Naive thymus-derived CD4-positive, alpha-beta T cell (primary cell): ENCODE data around the gene ARPC2. TPM values are rescaled to one million over a fixed set of nuclear protein-coding genes. Genes with fewer than 3 reads are reported as not detected.
"Not testable (repeated sequence)": the region's sequence is repeated elsewhere in the genome, so short reads cannot be mapped to it uniquely, and the experiment has no call there.

Source experiments
- ATAC-seq: fragments of 150-1000 bp; cut with Tn5 transposase; 2 replicates; pipeline ENCODE4 v1.10.0; 2021; ENCODE audit warnings: mild to moderate bottlenecking, moderate library complexity
- CTCF ChIA-PET: fragments of 350-600 bp; sonication (Branson Sonifier 250); formaldehyde crosslinking; loops from one replicate; lab custom pipeline; 2021; ENCODE audit warnings: antibody characterized with exemption; lab: Charles Lee
- POLR2A ChIA-PET: fragments of 350-600 bp; sonication (Branson Sonifier 250); formaldehyde crosslinking; loops from one replicate; lab custom pipeline; 2021; ENCODE audit warnings: antibody characterized with exemption, inconsistent platforms; lab: Charles Lee
- DNase-seq, 9 donors: peaks; one replicate each; pipeline versions ENCODE4 v3.0.0 to v3.0.0-alpha.2; 2020 to 2022; ENCODE audit warnings: mixed read lengths in 1 of 9
- H3K27ac ChIP-seq: one replicate; pipeline ENCODE4 v1.7.0; 2013; ENCODE audit warnings: mild to moderate bottlenecking, low read depth, low read length, moderate library complexity
- H3K27me3 ChIP-seq, 2 donors: one replicate each; pipeline ENCODE4 v1.7.0; 2013; ENCODE audit warnings: low read length in 2 of 2, mild to moderate bottlenecking in 2 of 2, moderate library complexity in 2 of 2; ENCODE audit not compliant: control insufficient read depth in 2 of 2, insufficient read depth in 2 of 2
- H3K36me3 ChIP-seq, 3 experiments: 1 replicate in 2 of 3; 2 replicates in 1 of 3; pipeline ENCODE4 v1.7.0; 2013; ENCODE audit warnings: low read length in 3 of 3, mild to moderate bottlenecking in 3 of 3, moderate library complexity in 1 of 3; ENCODE audit not compliant: insufficient read depth in 3 of 3, control insufficient read depth in 2 of 3
- H3K4me1 ChIP-seq, 2 donors: one replicate each; pipeline ENCODE4 v1.7.0; 2013; ENCODE audit warnings: low read length in 2 of 2, mild to moderate bottlenecking in 2 of 2, moderate library complexity in 1 of 2; ENCODE audit not compliant: control insufficient read depth in 2 of 2, insufficient read depth in 2 of 2
- H3K4me3 ChIP-seq: 2 replicates; pipeline ENCODE4 v1.7.0; 2013; ENCODE audit warnings: mild to moderate bottlenecking, low read length
- H3K9me3 ChIP-seq, 3 experiments: 1 replicate in 2 of 3; 2 replicates in 1 of 3; pipeline ENCODE4 v1.7.0; 2013; ENCODE audit warnings: low read length in 3 of 3; ENCODE audit not compliant: control insufficient read depth in 2 of 3
- H3K27ac Mint-ChIP-seq, 9 donors: one replicate each; pipeline ENCODE4 v1.8.0; 2020 to 2022; ENCODE audit warnings: mixed read lengths in 9 of 9, mild to moderate bottlenecking in 8 of 9, moderate library complexity in 5 of 9, inconsistent platforms in 2 of 9
- H3K27me3 Mint-ChIP-seq, 5 donors: one replicate each; pipeline ENCODE4 v1.8.0; 2021 to 2022; ENCODE audit warnings: mixed read lengths in 5 of 5, mild to moderate bottlenecking in 1 of 5
- H3K36me3 Mint-ChIP-seq, 5 donors: one replicate each; pipeline ENCODE4 v1.8.0; 2020 to 2022; ENCODE audit warnings: mixed read lengths in 5 of 5, mild to moderate bottlenecking in 3 of 5, inconsistent platforms in 1 of 5
- H3K4me1 Mint-ChIP-seq, 7 donors: one replicate each; pipeline ENCODE4 v1.8.0; 2020 to 2022; ENCODE audit warnings: mixed read lengths in 7 of 7, mild to moderate bottlenecking in 3 of 7, inconsistent platforms in 1 of 7
- H3K4me3 Mint-ChIP-seq, 10 donors: one replicate each; pipeline ENCODE4 v1.8.0; 2020 to 2022; ENCODE audit warnings: mild to moderate bottlenecking in 10 of 10, mixed read lengths in 10 of 10, moderate library complexity in 6 of 10, inconsistent platforms in 2 of 10
- H3K9me3 Mint-ChIP-seq, 11 donors: one replicate each; pipeline ENCODE4 v1.8.0; 2020 to 2022; ENCODE audit warnings: mixed read lengths in 11 of 11, mild to moderate bottlenecking in 4 of 11, inconsistent platforms in 1 of 11, moderate library complexity in 1 of 11
- intact Hi-C, 2 donors: fragments of 100-400 bp; cut with micrococcal nuclease; formaldehyde crosslinking; loops; one replicate each; pipeline ENCODE4 v1.15.1; 2023
- polyA plus RNA-seq, 2 donors: library from polyadenylated mRNA; unstranded; fragments of 300-500 nt; fragmentation: Illumina TruSeq; gene quantifications; one replicate each; pipeline ENCODE4 v1.2.3, GENCODE V29; 2021
- total RNA-seq, 6 experiments: library from RNA in 5 of 6; stranded (reverse) in 5 of 6; gene quantifications; 1 replicate in 5 of 6; 2 replicates in 1 of 6; pipeline ENCODE4 v1.2.3 and lab custom pipeline; 2021 to 2026

Gene ARPC2
- total and polyA plus RNA-seq, 7 experiments from 2014 or later = 330 to 694 (median 477) TPM

GRCh38 chr2:218271487-218271797 is 54.5 kb downstream of the ARPC2 start:
- H3K4me1 ChIP-seq = peaks cover 27 to 30% of the 10 kb centered on the region in 2 donors
- Mint-ChIP-seq H3K4me1 (peaks cover 30 to 57% (median 48%) of the 10 kb centered on the region in 7 donors), H3K4me3 (peak overlapping the region; percentile 84 to 99 (median 93)), H3K9me3 (peaks cover 0 to 4% (median 0%) of the 10 kb centered on the region in 11 donors), H3K36me3 (peaks cover 0 to 29% (median 10%) of the 10 kb centered on the region in 5 donors), H3K27ac (peak overlapping the region in 7 of 9 donors; percentile 4 to 94 (median 82)), H3K27me3 (no peaks in the 10 kb centered on the region)
- ChIA-PET POLR2A (interaction anchor here (1.0 to 9.0 kb wide), 10 partner anchors 8 to 128 kb away, joined by 3 to 125 read pairs (median 14); partner anchors contain the start of genes CATIP, CTDSP1 and TMBIM1), CTCF (interaction anchor here (0.6 to 9.4 kb wide), 16 partner anchors 12 to 195 kb away, joined by 3 to 188 read pairs (median 4); partner anchors contain the start of genes CATIP and TMBIM1)
- no peaks in the 10 kb centered on the region for H3K27me3 ChIP-seq
- H3K9me3 ChIP-seq = no peaks in the 10 kb centered on the region
- H3K4me3 ChIP-seq = no peak overlapping the region
- intact Hi-C loops = loop anchor here (2.0 to 10.0 kb wide), 7 partner anchors 51 to 1859 kb away; partner anchors contain the start of genes CHPF (in 1 of the 2), CNPPD1 (in 1 of the 2), GMPPA (in 1 of the 2) and RETREG2 (in 1 of the 2)
- H3K27ac ChIP-seq = peak overlapping the region; percentile 71
- peaks cover 13 to 46% (median 17%) of the 10 kb centered on the region in 3 experiments for H3K36me3 ChIP-seq
- ATAC-seq (no peak), DNase-seq (no peak)

DNA sequence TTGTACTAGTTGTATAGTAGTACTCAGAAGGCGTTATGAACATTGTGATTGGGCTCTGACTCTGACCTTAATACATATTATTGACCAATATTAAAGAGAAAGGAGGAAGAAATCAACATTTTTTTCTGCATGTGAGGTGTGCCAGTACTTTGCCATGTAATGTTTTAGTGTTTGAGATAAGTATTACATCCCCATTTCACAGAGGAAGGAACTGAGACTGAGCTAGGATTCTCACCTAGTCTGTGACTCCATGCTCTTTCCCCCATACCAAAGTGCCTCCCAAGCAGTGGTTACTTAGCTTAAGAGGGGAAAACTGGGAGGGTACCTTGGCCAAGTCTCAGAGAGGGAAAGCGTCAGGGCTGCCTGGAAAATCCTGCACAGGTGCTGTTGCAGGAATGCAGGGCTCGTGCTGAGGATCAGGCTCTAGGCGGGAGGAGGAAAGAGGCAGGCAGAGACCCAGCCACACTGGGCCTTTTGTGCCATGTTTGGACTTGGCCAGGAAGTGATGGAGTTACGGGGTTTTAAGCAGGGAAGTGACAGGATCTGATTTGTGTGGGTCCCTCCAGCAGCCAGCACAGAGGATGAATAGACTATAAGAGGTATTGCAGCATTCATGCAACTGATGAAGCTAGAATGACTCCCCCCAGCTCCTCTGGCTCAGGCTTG is 55.0 kb downstream of the ARPC2 start:
- Histone ChIP-seq H3K27ac (peak overlapping the region; percentile 21), H3K4me3 (no peak overlapping the region), H3K36me3 (peaks cover 13 to 46% (median 19%) of the 10 kb centered on the region in 3 experiments), H3K9me3 (no peaks in the 10 kb centered on the region), H3K27me3 (no peaks in the 10 kb centered on the region), H3K4me1 (peaks cover 27 to 30% of the 10 kb centered on the region in 2 donors)
- ChIA-PET POLR2A (interaction anchor here (0.6 to 9.0 kb wide), 10 partner anchors 13 to 128 kb away, joined by 3 to 125 read pairs (median 16); partner anchors contain the start of genes CATIP, CTDSP1 and TMBIM1), CTCF (interaction anchor here (0.6 to 9.4 kb wide), 18 partner anchors 11 to 194 kb away, joined by 3 to 188 read pairs (median 4); partner anchors contain the start of genes CATIP and TMBIM1)
- ATAC-seq (no peak), DNase-seq (no peak)
- intact Hi-C loops = loop anchor here (1.0 to 10.0 kb wide), 11 partner anchors 20 to 1860 kb away; partner anchors contain the start of genes CATIP (in 2 of the 2), CHPF (in 1 of the 2), CNPPD1 (in 1 of the 2) and GMPPA (in 1 of the 2)
- H3K9me3 Mint-ChIP-seq = peaks cover 0 to 4% (median 0%) of the 10 kb centered on the region in 11 donors
- H3K4me3 Mint-ChIP-seq = peak overlapping the region; percentile 79 to 99 (median 90)
- H3K27me3 Mint-ChIP-seq = no peaks in the 10 kb centered on the region
- peaks cover 28 to 53% (median 46%) of the 10 kb centered on the region in 7 donors for H3K4me1 Mint-ChIP-seq
- H3K36me3 Mint-ChIP-seq = peaks cover 0 to 32% (median 10%) of the 10 kb centered on the region in 5 donors
- peak overlapping the region; percentile 4 to 94 (median 77) for H3K27ac Mint-ChIP-seq

DNA sequence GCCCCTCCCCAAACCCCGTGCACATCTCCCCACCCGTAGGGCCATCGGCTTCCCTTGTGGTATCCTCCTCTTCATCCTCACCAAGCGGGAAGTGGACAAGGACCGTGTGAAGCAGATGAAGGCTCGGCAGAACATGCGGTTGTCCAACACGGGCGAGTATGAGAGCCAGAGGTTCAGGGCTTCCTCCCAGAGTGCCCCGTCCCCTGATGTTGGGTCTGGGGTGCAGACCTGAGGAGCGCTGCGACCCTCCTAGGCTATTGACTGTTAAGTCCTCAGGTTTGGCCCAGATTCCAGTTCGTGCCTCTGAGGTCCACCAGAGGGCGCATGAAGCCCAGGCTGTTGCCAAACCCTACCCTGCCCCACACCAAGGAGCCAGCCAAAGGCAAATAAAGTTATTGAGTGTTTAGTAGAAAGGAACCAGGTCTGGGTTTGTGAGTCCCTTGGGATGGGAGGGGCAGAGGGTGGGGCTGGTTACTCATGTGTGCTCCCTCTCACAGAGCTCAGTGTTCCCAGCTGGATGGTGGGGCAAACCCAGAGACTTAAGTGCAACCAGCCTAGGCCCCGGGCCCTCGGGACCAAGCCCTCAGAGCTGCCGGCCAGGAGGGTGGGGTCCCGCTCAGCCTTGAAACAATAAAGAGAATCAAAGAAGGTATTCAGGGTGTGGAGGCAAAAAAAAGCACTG is 55.7 kb downstream of the ARPC2 start:
- peaks cover 0 to 34% (median 11%) of the 10 kb centered on the region in 5 donors for H3K36me3 Mint-ChIP-seq
- DNase-seq (peak; percentile 60 to 81 (median 77)), ATAC-seq (peak; percentile 23)
- peaks cover 21 to 50% (median 39%) of the 10 kb centered on the region in 7 donors for H3K4me1 Mint-ChIP-seq
- H3K4me3 Mint-ChIP-seq = peak overlapping the region in 8 of 10 donors; percentile 17 to 84 (median 51)
- peaks cover 0 to 4% (median 0%) of the 10 kb centered on the region in 11 donors for H3K9me3 Mint-ChIP-seq
- peak overlapping the region in 8 of 9 donors; percentile 4 to 89 (median 73) for H3K27ac Mint-ChIP-seq
- Histone ChIP-seq H3K4me1 (peaks cover 27 to 30% of the 10 kb centered on the region in 2 donors), H3K9me3 (no peaks in the 10 kb centered on the region), H3K27me3 (no peaks in the 10 kb centered on the region), H3K27ac (peak overlapping the region; percentile 21), H3K4me3 (no peak overlapping the region), H3K36me3 (peaks cover 13 to 47% (median 19%) of the 10 kb centered on the region in 3 experiments)
- POLR2A ChIA-PET = interaction anchor here (0.6 to 9.0 kb wide), 7 partner anchors 12 to 124 kb away, joined by 3 to 125 read pairs (median 17); partner anchors contain the start of genes CATIP and TMBIM1
- intact Hi-C loops = loop anchor here (1.0 to 10.0 kb wide), 9 partner anchors 20 to 1860 kb away; partner anchors contain the start of genes CATIP (in 2 of the 2), CNPPD1 (in 1 of the 2), GMPPA (in 1 of the 2) and RETREG2 (in 1 of the 2)
- H3K27me3 Mint-ChIP-seq = no peaks in the 10 kb centered on the region
- CTCF ChIA-PET = interaction anchor here (0.6 to 9.4 kb wide), 21 partner anchors 10 to 400 kb away, joined by 3 to 188 read pairs (median 4); partner anchors contain the start of genes CATIP and TMBIM1

DNA sequence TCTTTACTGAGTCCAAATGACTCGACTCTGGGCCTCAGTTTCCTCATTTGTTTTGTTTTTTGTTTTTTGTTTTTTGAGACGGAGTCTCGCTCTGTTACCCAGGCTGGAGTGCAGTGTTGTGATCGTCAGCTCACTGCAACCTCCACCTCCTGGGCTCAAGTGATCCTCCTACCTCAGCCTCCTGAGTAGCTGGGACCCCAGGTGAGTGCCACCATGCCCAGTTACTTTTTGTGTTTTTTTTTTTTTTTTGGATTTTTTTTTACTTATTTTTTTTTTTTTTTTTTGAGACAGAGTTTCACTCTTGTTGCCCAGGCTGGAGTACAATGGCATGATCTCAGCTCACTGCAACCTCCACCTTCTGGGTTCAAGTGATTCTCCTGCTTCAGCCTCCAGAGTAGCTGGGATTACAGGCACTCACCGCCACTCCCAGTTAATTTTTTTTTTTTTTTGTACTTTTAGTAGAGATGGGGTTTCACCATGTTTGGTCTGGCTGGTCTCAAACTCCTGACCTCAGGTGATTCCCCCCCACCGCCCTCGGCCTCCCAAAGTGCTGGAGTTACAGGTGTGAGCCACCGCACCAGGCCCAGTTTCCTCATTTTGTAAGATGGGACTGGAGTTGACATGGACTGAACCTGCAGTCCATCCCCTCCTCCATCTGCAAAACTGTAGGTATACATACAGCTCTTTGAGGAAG is 56.4 kb downstream of the ARPC2 start:
- peaks cover 13 to 53% (median 22%) of the 10 kb centered on the region in 3 experiments for H3K36me3 ChIP-seq
- H3K4me1 Mint-ChIP-seq = peaks cover 20 to 50% (median 39%) of the 10 kb centered on the region in 7 donors
- intact Hi-C loops = loop anchor here (5.0 to 10.0 kb wide), 5 partner anchors 244 to 1861 kb away; partner anchors contain the start of genes CNPPD1 (in 1 of the 2), GMPPA (in 1 of the 2), RETREG2 (in 1 of the 2) and SMARCAL1 (in 1 of the 2)
- CTCF ChIA-PET = interaction anchor here (0.6 to 9.4 kb wide), 17 partner anchors 10 to 399 kb away, joined by 3 to 188 read pairs (median 4); partner anchors contain the start of genes CATIP and TMBIM1
- not testable (repeated sequence) for H3K4me3 Mint-ChIP-seq, H3K9me3 Mint-ChIP-seq, H3K27me3 ChIP-seq, DNase-seq, ATAC-seq, H3K27me3 Mint-ChIP-seq, H3K4me3 ChIP-seq, H3K9me3 ChIP-seq
- POLR2A ChIA-PET = interaction anchor here (0.8 to 9.0 kb wide), 8 partner anchors 12 to 127 kb away, joined by 3 to 125 read pairs (median 16); partner anchors contain the start of genes CATIP and TMBIM1
- H3K27ac ChIP-seq = peak overlapping the region; percentile 24
- H3K27ac Mint-ChIP-seq = peak overlapping the region in 8 of 9 donors; percentile 8 to 90 (median 66)
- peaks cover 0 to 35% (median 11%) of the 10 kb centered on the region in 5 donors for H3K36me3 Mint-ChIP-seq
- H3K4me1 ChIP-seq = peaks cover 27 to 30% of the 10 kb centered on the region in 2 donors

DNA sequence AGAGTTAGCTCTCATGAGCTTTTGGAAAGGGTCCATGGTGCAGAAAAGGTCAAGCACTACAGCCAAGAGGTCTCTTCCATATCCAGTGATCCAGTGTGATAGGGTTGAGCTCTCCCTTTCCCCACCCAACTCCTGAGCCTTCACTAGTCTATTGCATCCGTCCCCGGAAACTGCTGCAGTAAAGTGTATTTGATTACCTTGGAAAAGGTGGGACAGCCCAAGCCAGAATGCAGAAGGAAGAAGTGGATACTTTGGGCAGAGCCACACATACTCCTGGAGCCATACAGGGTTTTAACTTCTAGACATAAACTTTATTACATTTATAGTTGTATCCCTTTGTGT is 56.9 kb downstream of the ARPC2 start:
- Histone ChIP-seq H3K4me3 (no peak overlapping the region), H3K27ac (peak overlapping the region; percentile 24), H3K27me3 (no peaks in the 10 kb centered on the region), H3K9me3 (no peaks in the 10 kb centered on the region), H3K4me1 (peaks cover 27 to 29% of the 10 kb centered on the region in 2 donors), H3K36me3 (peaks cover 13 to 58% (median 28%) of the 10 kb centered on the region in 3 experiments)
- Mint-ChIP-seq H3K27ac (peak overlapping the region in 8 of 9 donors; percentile 8 to 90 (median 58)), H3K9me3 (peaks cover 0 to 4% (median 0%) of the 10 kb centered on the region in 11 donors), H3K4me3 (no peak overlapping the region), H3K4me1 (peaks cover 20 to 49% (median 39%) of the 10 kb centered on the region in 7 donors), H3K36me3 (peaks cover 0 to 36% (median 11%) of the 10 kb centered on the region in 5 donors), H3K27me3 (no peaks in the 10 kb centered on the region)
- DNase-seq = no peak
- ChIA-PET POLR2A (interaction anchor here (0.8 to 9.0 kb wide), 8 partner anchors 11 to 126 kb away, joined by 3 to 125 read pairs (median 16); partner anchors contain the start of genes CATIP and TMBIM1), CTCF (interaction anchor here (0.9 to 9.4 kb wide), 10 partner anchors 9 to 399 kb away, joined by 3 to 188 read pairs (median 4); partner anchors contain the start of genes CATIP and TMBIM1)
- intact Hi-C loops = loop anchor here (5.0 to 10.0 kb wide), 5 partner anchors 243 to 1862 kb away; partner anchors contain the start of genes CNPPD1 (in 1 of the 2), GMPPA (in 1 of the 2), RETREG2 (in 1 of the 2) and SMARCAL1 (in 1 of the 2)
- ATAC-seq = no peak
